NCI-H748 (cell line): ENCODE results near the gene PLOD1.
"Not testable (repeated sequence)": the region's sequence is repeated elsewhere in the genome, so short reads cannot be mapped to it uniquely, and the experiment has no call there.

Experiments used
- DNase-seq: peaks from one replicate; lab custom pipeline; 2025; ENCODE audit not compliant: unreplicated experiment; lab: John Stamatoyannopoulos, UW

PLOD1 gene

DNA sequence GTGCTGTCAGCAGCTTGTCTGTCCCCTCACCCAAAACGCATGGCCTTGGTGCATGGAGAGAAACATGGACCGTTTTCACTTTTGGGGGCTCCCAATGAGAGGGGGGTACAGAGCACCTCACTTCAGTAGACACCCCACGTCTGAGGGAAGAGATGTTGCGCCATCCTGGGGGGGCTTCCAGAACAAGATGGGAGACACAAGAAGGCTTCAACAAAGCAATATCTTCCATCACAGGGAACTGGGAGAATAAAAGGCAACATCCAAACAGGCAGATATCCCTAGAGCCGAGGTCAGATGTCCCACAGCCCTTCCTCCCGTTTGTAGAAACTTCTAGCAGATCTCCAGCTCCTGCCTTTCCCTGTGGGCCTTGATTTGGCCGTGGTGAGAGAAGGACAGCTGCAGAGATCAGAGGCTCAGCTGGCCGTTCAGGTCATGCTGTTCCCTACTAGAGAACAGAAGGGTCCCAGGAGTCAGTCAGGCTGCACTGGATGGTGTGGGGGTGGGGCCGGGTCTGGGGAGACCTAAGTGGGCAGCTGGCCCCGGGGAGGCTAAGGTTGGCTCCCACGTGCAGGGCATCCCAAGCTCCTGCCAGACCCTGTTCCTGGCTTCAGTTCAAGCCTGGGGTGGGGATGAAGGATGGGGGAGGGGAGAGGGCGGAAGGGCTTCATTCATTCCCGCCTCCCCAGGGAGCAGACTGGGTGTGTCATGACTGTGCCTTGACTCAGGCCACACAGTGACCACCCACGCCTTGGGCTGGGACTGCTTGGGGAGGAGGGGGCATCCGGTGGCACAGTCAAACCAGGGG lies 4.4 kb downstream of the PLOD1 start:
- no peak for DNase-seq

DNA sequence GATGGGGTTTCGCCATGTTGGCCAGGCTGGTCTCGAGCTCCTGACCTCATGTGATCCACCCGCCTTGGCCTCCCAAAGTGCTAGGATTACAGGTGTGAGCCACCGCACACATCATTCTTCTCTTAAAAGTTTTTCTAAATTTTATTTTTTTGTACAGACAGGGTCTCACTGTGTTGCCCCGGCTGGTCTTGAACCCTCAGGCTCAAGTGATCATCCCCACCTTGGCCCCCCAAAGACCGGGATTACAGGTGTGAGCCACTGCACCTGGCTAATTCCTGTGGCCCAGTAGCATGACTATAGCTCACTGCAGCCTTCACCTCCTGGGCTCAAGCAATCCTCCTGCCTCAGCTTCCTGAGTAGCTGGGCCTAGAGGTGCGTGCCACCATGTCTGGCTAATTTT lies 5.3 kb downstream of the PLOD1 start:
- not testable (repeated sequence) for DNase-seq

DNA sequence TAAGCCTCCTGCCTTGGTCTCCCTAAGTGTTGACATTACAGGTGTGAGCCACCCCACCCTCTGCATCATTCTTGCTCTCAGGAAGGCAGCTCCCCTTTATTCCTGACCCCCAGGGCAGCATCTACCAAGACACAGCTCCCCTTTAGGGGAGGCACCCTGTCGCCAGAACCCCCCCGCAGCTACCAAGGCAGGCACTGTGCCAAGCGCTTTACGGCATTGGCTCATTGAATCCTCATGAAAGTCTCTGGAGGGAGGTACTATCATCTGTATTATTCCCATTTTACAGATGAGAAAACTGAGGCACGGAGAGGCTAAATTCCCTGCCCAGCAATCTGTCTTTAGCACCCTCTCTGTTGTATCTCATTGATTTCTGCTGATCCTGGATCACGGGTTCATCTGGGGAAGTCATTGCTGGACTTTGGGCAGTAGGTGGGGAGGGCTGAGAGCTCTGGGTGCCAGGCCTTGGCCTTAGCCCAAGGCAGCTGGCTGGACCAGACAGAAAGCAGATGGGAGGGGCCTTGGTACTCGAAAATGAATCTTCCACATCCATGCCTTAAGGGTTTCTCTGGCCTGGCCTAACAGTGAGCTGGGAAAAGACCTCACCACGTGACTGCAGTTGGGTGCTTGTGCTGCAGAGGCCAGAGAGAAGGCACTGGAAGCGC lies 5.9 kb downstream of the PLOD1 start:
- no peak for DNase-seq

DNA sequence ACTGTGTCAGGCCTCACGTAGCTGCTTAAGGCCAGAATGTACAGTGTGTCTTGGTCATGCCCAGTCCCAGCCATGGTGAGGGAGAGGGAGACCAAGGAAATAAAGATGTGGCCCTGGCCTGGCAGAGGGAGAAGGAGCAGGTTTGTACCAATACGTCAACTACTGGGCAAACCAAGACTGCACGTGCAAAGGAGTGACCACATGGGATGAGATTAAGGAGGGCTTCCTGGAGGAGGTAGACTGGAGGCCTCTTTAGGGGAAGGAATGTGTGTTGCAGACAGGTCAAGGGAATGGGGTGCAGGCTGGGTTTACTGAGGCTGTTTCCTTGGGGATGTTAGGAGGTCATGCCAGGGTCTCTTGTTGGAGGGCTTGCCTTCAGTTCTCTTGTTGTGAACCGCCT lies 7.8 kb downstream of the PLOD1 start:
- DNase-seq = no peak

DNA sequence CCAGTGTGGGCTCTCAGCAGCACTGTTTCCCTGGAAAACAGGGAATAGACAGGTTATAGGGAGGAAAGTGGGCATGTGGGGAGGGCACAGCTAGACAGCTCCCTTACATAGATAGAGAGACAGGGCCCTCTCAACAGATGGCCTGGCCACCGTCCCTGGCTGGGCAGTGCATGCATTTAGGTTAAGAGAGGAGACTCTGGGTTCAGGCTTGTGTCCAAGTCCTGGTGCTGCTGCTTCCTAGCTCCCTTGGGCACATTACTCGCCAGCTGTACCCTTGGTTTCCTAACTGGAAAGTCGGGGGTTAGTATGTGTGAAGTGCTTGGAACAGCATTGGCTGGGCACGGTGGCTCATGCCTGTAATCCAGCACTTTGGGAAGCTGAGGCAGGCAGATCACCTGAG lies 9.1 kb downstream of the PLOD1 start:
- no peak for DNase-seq

DNA sequence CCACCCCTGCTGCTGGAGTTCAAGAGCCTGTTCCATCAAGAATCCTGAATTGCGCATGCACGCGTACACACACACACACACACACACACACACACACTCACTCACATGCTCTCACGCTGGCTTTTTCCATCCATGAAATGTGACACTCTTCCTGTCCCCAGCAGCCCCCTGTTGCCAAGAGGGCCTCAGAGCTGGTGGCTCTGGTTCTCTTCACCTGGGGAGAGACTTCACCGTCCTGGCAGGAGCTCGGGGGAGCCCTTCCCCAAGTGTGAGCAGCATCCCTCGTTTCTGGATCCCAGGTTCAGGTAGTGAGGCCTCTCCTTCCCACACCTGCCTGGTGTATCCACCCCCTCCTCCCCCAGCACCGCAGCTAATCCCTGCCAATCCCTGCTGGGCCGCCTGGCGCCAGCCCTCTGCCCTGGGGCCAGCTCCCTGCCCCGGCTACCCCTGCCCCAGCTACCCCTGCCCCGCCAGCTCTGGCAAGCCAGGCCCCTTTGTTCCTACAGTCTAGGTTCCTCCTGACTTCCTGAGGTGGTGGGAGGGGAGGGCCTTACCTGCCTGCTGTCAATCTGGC lies 9.9 kb downstream of the PLOD1 start:
- peak; percentile 63 for DNase-seq

DNA sequence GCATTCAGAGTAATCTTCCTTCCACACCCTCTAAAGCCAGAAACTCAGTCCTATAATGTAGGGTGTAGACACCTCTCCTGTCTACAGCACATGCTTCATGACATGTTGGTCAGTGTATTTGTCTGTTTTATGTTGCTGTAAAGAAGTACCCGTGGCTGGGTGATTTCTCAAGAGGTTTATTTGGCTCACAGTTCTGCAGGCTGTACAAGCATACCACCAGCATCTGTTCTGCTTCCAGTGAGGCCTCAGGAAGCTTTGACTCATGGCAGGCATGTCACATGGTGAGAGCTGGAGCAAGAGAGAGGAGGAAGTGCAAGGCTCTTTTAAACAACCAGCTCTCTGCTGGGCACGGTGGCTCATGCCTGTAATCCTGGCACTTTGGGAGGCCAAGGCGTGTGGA lies 12.1 kb downstream of the PLOD1 start:
- DNase-seq = no peak

DNA sequence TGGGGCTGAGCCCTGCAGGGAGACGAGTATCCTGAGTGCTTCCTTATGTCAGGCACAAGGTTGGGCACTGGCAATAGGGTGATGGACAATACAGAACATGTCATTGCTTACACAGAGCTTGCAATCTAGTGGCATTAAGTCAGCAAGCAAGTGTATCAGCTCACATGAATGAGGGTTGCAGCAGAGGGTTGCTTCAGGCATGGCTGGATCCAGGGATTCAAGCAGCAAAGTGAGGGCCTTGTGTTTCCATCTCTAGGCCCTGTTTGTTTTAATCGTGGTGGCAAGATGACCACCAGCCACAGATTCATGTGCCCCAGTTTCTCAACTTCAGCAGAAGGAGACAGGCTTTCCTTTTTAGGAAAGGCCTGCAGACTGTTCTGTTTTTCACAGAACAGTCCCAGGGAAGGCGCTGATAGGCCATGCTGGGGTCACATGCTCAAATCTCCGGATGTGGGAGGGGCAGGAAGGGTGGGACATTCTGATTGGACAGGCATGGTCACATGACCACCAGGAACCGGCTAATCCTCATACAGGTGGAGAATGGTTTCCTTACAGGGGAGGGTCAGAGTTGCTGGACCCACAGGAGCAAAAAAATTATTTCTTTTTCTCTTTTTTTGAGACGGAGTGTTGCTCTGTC lies 14.4 kb downstream of the PLOD1 start:
- no peak for DNase-seq

DNA sequence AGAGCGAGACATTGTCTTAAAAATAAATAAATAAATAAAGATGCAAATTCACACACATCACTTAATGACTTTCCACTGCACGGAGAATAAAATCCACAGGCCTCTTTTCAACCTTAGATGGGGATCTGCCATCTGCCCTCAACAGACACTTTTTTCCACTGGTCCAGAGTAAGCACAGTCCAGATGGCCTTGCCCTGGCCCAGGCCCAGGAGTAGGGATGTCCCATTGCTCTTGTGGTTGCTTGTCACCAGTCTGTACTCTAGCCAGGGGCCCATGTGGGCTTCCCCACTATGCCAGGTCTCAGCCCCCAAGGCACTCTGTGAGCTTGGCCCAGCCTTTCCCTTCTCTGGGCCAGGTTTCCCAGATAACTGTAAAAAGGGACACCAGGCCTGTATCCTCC lies 17.4 kb downstream of the PLOD1 start:
- DNase-seq = no peak

DNA sequence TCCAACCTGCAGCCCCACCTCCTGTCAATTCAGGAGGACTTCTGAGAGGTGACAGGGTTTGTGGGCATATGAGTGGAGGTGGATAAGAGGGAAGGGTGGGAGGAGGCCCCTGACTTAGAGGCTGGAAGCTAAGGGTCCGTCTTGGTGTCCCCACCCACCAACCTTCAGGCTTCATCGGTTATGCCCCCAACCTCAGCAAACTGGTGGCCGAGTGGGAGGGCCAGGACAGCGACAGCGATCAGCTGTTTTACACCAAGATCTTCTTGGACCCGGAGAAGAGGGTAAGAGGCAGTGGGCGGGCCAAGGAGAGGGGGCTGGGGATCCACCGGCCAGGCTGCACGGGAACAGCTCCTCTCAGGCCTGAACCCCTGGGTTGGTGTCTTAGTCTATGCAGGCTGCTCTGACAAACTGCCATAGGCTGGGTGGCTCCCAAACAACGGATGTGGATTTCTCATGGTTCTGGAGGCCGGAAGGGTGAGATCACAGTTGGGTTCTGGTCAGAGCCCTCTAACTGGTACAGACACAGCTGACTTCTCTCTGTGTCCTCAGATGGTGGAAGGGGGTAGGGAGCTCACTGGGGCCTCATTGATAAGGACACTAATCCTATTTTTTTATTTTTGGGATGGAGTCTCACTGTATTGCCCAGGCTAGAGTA lies 18.1 kb downstream of the PLOD1 start:
- DNase-seq = no peak

DNA sequence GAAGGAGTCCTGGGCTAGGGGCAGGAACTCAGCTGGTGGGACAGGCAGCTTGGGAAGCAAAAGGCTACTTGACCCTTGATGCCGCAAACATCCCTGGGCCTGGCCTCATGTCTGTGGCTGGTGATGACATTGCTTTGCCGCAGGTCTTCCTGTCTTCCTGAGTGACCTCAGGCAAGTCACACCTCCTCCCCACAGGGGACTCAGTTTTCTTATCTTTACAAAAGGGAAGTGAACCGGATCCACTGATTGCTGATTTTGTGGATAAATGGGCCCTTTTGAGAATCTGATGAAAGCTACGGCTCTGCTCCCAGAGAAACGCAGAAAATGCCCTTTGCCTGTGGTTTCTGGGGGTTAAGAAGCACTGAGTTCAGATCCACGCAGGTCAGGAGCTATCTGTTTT lies 20.7 kb downstream of the PLOD1 start:
- DNase-seq = no peak

DNA sequence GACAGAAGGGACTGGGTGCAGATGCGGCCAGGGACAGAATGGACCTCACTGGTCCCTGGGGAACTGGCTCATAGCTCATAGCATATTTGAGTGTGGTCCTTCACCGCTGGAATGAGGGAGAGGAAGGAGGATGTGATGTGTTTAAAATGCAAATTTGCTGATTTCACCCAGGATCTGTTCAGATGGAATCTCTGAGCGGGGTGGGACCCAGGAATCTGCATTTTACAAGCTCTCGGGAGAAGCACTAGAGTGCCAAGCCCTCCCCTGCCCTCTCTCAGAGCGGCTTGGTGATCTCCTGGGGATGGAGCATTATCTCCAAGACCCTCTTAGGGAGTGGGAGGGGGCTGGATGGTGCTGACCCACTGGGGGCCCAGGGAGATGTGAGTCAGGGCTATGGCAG lies 22.9 kb downstream of the PLOD1 start:
- DNase-seq = no peak

DNA sequence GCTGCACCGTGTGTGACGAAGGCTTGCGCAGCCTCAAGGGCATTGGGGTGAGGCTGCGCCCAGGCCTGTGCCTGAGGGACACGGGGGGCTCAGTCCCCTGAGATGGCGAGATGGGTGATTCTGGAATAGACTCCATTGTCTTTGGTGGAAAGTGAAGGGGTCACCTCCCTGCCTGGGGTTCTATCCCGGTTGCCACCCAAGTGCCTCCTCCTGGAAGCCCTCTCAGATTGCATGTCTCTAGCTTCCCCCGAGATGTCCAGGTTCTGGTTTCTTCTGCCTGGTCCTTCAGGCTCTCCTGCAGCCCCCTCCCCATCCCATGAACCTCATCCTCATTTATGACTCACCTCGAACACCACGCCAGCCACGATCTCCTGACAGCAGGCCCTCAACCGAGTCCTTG lies 23.4 kb downstream of the PLOD1 start:
- DNase-seq = no peak

DNA sequence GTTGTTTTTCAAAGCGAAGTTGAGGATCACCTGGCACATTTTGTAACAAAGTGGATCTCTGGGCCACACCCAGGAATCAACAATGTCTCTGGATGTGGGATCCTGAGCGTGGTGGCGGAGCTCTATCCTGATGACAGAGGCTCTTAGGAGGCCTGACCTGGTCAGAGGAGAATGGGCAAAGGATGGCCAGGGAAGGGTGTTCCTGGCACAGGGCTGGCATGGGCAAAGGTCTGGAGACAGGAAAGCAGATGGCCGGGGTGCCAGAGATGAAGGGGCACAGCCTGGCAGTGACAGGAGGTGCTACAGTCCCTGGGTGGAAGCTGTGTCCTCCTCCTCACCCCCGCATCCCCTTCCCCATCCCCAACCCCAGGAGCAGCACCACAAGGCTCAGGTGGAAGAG lies 25.8 kb downstream of the PLOD1 start:
- no peak for DNase-seq

DNA sequence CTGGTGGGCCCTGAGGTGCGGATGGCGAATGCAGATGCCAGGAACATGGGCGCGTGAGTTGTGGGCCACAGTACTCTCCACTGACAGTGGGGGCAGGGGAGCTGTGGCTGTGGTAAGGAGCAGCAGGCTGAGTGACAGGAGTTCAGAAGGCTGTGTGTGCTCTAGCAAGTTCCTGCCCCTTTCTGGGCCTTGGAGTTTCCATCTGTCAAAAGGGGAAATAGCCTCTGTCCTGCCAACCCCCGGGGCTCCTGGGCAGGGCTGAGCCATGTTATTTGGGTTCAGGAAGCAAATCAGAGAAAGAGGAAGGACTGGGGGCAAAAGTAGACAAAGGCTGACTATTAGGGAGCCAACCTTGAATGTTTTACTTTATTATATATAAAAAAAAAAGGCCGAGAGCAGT lies 26.2 kb downstream of the PLOD1 start:
- no peak for DNase-seq

DNA sequence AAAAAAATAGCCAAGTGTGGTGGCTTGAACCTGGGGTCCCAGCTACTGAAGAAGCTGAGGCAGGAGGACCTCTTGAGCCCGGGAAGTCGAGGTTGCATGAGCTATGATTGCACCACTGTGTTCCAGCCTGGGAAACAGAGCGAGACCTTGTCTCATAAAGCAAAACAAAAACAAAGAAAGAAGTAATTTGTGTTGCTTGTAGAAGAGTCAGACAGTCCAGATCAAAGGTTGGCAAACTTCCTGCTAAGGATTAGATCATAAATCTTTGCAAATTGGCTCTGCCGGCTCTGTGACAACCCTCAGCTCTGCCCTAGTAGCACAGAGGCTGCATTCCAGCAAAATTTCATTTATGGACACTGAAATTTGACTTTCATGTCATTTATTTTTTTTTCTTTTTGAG lies 26.7 kb downstream of the PLOD1 start:
- no peak for DNase-seq

DNA sequence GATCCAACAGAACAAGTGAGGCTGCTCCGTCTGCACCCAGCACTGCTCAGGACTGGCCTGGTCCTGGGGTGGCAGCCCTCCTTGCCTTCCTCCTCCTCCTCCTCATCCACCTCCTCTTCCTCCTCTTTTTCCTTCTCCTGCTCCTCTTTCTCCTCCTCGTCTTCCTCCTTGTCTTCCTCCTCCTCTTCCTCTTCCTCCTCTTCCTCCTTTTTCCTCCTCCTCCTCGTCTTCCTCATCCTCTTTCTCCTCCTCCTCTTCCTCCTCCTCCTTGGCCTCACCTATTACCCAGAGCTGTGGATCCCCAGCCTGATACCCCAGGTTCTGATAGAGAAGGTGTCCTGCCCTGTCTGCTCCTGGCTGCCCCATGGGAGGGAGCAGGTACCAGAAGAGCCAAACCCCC lies 29.1 kb downstream of the PLOD1 start:
- DNase-seq = no peak

DNA sequence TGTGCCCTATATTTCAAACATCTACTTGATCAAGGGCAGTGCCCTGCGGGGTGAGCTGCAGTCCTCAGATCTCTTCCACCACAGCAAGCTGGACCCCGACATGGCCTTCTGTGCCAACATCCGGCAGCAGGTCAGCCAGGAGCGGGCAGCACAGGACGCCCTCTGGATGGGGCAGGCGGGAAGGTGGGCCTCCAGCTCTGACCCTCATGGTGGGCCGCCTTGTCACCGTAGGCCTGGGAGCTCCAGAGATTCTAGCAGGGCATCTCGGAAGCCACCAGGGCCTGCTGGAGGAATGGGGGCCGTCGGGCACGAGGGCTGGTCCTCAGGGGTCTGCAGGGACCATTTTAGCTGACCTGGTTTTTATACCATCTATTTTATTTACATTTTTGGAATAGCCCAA lies 30.1 kb downstream of the PLOD1 start:
- DNase-seq = no peak

DNA sequence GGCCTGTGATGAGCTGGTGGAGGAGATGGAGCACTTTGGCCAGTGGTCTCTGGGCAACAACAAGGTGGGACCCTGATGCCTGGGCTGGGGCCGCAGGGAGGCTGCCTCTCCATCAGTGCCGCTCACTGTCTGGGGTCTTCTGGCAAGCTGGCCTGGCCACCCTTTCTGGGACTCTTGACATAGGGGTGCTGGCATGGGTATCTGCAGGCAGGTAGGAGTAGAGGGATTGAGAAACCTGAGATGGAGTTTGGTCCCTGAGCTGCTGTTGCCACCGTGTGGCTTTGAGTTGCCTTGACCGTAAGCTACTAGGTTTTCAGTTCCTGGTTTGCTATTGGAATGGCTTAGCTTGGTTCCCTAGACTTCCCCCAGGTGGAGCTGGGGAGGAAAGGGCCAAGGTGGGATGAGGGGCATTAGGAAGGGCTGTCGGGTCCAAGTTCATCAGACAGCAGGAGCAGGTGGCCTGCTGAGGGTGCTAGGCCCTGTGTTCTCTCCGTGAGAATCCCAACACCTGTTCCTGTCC lies 32.6 kb downstream of the PLOD1 start:
- peak; percentile 61 for DNase-seq

DNA sequence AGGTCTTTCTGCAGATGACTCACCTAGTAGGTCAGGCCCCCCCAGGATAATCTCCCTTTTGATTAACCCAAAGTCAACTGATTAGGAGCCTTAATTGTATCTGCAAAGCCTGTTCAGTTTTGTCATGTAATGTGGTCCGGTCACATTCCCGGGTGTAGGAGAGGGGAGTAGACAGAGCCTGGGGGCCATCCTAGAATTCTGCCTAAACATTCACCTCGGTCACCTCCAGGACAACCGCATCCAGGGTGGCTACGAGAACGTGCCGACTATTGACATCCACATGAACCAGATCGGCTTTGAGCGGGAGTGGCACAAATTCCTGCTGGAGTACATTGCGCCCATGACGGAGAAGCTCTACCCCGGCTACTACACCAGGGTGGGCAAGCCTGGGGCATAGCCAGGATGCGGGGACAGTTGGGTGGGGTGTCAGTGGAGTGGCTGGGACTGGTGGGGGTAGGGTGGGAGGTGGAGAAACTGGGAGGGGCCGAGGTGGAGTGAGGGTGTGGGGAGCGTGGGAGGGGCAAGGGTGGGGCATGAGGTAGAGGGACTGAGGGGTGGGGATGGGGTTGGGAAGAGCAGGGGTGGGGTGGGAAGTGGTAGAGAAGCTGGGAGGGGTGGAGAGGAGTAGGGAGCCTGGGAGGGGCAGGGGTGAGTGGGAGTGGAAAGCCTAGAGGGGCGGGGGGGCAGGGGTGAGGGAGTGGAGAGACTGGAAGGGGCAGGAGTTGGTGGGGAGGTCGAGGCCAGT lies 36.1 kb downstream of the PLOD1 start:
- DNase-seq = no peak

DNA sequence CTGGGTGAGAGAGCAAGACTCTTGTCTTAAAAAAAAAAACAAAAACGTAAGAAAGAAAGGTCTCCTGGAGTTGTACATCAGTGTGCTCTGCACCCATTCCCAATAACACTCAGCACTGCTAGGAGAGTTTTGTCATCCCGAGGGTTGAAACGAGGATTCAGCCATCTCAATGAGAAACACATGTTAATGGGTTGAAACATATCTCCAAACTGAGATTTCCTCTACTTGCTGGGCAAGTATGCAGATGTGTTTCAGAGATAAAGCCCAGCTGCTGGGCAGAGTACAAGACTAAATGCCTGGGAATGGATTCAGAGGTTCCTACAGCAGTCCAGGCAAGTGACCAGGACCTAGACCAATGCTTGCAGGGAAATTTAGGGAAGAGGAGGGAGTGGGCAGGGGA lies 43.1 kb downstream of the PLOD1 start:
- no peak for DNase-seq
